DMS53 treated with DMSO at 0.1 percent for 48 hours (cell line): ENCODE measurements around the gene PCP4.

Source experiments
- DNase-seq: peaks from one replicate; lab custom pipeline; 2025; ENCODE audit not compliant: unreplicated experiment; lab: John Stamatoyannopoulos, UW

Gene PCP4

GRCh38 chr21:39969691-39970364 is 102.6 kb downstream of the PCP4 start:
- DNase-seq, result no peak

DNA sequence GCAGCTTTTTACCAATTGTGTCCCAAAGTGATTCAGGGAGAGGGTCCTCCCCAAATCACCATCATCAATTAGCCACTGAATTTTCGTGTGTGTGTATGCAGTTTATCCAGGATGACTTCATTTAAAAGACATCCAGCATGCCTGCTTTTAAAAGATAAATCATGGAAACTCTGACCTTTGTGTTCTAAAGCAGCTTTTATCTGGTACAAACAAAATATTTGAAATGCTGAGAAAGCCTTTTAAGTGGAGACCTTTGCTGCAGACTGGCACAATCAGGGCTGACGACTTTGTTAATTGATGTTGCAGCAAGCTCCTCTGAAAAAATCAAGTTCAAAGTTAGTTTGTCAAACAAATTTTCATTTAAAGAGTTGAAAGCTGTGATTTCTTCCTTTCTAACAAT is 104.7 kb downstream of the PCP4 start:
- no peak for DNase-seq

DNA sequence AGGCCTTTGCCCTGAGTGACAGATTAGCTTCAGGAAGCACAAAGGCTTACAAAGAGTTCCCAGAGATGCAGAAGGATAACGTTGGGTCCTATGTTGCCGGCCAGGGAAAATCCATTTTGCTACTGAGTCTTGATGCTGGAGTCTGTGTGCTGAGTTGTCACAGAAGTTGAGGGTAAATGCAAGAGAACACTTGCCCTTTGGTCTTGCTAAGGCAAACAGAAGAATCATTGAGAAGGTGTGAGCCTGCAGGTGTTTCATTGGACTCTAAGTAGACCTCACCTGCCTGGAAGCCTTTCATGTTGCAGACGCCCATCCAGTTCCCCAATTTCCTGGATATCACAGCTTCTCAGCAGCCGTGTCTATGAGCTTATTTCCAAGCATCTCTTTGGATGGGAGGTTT is 105.2 kb downstream of the PCP4 start:
- DNase-seq, result no peak

- DNase-seq, result no peak
Observed at GRCh38 chr21:39972976-39973770, 105.9 kb downstream of the PCP4 start.

GRCh38 chr21:39976800-39977199 is 109.6 kb downstream of the PCP4 start:
- no peak for DNase-seq
